Fibroblast of skin of left biceps (primary cell): ENCODE results near the gene CD37.
"Not testable (repeated sequence)": the region's sequence is repeated elsewhere in the genome, so short reads cannot be mapped to it uniquely, and the experiment has no call there.

Experiments
- DNase-seq, 2 experiments: peaks; one replicate each; pipeline ENCODE4 v3.0.0-alpha.2; 2013; ENCODE audit warnings: low read depth in 2 of 2

CD37 gene

GRCh38 chr19:49347191-49347590 lies 12.0 kb downstream of the CD37 start:
- DNase-seq: no peak

- DNase-seq: peak; percentile 54
These were observed 12.6 kb downstream of the CD37 start for GRCh38 chr19:49347835-49348234.

GRCh38 chr19:49348305-49349189 lies 13.3 kb downstream of the CD37 start:
- no peak for DNase-seq

DNA sequence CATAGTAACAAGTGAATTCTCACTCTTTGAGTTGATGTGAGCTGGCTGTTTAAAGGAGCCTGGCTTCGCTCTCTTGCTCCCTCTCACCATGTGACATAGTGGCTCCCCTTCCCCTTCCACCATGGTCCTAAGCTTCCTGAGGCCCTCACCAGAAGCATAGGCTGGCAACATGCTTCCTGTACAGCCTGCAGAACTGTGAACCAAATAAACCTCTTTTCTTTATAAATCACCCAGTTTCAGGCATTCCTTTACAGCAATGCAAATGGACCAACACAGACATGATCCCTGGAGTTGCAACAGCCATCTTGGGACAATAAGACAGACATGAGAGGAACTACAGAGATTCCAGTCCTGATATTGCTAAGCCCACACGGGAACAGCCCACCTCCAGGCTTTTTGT lies 14.4 kb downstream of the CD37 start:
- DNase-seq: no peak

GRCh38 chr19:49355909-49356353 lies 20.7 kb downstream of the CD37 start:
- DNase-seq: peak in 1 of 2 experiments; percentile 11

DNA sequence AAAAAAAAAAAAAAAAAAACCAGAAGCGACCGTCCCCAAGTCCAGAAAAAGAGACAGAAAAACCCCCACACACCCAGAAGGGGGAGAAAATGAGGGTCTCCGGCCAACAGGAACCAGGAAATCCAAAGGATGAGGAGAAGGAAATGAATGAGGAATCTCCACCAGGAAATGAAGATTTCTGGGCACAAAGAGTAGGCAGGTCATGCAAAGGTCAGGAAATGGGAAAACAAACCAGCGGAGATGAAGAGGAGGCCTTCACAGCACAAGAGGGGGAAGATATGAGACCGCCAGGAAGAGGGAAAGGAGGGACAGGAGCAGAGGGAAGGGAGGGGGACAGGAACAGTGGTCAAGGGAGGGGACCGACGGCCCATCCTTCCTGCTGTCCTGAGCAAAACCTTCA lies 21.2 kb downstream of the CD37 start:
- no peak for DNase-seq

GRCh38 chr19:49357186-49357585 lies 22.0 kb downstream of the CD37 start:
- DNase-seq: no peak

GRCh38 chr19:49359851-49360820 lies 24.9 kb downstream of the CD37 start:
- no peak for DNase-seq

- peak; percentile 78 to 81 for DNase-seq
These were observed 26.3 kb downstream of the CD37 start for GRCh38 chr19:49361438-49362047.

DNA sequence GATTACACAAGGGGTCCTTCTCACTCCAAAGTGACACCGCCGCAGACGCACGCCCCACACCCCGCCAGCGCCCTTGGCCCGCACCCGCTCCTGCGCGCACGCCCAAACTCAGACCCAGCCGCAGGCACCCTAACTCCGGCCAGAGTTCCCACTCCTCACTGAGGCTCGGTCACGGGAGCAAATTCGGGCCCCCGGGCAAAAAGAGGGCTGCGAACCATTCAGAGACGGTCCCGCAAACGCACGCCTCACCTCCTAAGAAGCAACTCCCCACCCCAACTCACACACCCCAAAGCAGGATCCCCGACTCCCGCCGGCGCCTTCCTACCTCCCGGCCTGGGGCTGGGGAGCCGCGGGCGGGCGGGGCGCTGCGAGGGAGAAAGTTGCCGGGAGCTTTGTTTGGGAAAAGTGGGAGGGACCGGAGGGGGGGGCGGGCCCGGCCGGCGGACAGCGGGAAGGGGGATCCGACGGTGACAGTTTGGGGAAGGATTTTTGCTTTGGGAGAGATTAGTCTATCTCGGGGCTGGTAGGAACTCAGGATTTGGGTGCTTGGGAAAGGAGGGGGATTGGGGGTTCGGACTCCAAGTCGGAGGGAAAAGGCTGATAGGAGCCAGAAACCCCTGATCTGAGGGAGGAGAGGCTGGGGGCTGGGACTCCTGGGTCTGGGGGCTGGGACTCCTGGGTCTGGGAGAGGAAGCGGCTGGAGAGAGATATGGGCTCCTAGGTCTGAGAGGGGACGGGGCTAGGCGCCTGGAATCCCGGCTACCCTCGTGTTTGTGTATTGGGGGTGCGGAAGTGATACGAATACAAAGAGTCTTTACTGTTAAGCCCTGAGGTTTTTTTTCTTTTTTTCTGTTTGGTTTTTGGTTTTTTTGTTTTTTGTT lies 27.1 kb downstream of the CD37 start, which contains the start of gene TEAD2:
TEAD2 (minus strand) TSS at position 369 of the 881 bp plus-strand sequence. CDS start 2,341 bp downstream, outside the sequence.
- peak in 1 of 2 experiments; percentile 34 for DNase-seq

GRCh38 chr19:49362929-49363267 lies 27.7 kb downstream of the CD37 start:
- DNase-seq: no peak

GRCh38 chr19:49363268-49364082 lies 28.3 kb downstream of the CD37 start, which contains the start of gene DKKL1:
Gene DKKL1, plus strand, starts transcription at chr19:49363877. Its CDS starts 122 bp downstream, at chr19:49363999.
- peak; percentile 97 for DNase-seq

GRCh38 chr19:49364083-49364737 lies 29.0 kb downstream of the CD37 start:
- no peak for DNase-seq

- no peak for DNase-seq
These were observed 30.9 kb downstream of the CD37 start for GRCh38 chr19:49366110-49366509.

- DNase-seq: no peak
These were observed 33.6 kb downstream of the CD37 start for GRCh38 chr19:49368711-49369358.

DNA sequence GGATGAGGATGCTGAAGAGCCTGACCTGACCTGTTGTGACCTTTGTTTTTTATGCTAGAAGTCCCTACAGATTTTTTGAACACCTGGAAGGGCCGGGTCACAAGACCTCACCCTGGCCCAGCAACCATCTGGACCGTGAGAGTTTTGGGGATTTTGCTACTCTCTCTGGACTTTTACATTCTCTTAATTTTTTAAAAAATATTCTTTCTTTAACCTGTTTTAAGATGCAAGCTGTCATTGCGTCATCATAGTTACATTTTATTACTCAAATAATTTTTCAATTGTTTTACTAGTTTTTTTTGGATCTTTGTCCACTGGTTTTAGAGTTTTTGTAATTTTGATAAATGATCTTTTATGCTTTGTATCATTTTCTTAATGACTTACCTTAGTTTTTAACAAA lies 36.0 kb downstream of the CD37 start:
- DNase-seq: no peak

GRCh38 chr19:49373174-49373573 lies 38.0 kb downstream of the CD37 start:
- not testable (repeated sequence) for DNase-seq

DNA sequence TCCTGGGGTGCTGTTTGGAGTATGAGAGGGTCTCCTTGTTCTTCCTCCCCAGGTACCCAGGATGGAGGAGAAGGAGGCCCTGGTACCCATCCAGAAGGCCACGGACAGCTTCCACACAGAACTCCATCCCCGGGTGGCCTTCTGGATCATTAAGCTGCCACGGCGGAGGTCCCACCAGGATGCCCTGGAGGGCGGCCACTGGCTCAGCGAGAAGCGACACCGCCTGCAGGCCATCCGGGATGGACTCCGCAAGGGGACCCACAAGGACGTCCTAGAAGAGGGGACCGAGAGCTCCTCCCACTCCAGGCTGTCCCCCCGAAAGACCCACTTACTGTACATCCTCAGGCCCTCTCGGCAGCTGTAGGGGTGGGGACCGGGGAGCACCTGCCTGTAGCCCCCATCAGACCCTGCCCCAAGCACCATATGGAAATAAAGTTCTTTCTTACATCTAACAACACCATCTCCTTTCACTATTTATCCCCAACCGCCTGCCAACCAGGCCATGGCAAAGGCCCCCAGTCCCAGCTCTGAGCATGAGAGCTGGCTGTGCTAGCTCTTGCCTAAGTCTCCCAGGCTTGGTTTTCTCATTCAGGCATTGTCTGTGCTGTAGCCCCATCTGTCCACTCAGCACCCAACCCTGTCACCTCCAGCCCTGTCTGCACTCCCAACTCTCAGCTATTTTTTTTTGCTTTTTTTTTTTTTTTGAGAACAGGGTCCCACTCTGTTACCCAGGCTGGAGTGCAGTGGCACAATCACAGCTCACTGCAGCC lies 39.6 kb downstream of the CD37 start:
- no peak for DNase-seq
